ENCODE measurements around the gene FOXP1.

The FOXP1 gene

GRCh38 chr3:71548705-71549384 lies 34.7 kb downstream of the FOXP1 start:
- DNase-seq (ENCODE audit: low read depth in 2 of 2), result no peak
- H3K4me3 ChIP-seq (replicated peaks in 1 of 2; ENCODE audit: low read depth in 2 of 2, low read length in 2 of 2), result no peak overlapping the region
- TF ChIP-seq CTCF (IDR thresholded peaks at IDR 0.05; ENCODE audit: low read depth, low read length), result no peak

GRCh38 chr3:71547249-71548198 lies 36.0 kb downstream of the FOXP1 start:
- H3K4me3 ChIP-seq (replicated peaks in 1 of 2; ENCODE audit: low read depth in 2 of 2, low read length in 2 of 2), result no peak overlapping the region
- DNase-seq (ENCODE audit: low read depth in 2 of 2), result peak; percentile 49 to 60

GRCh38 chr3:71546821-71547220 lies 36.7 kb downstream of the FOXP1 start:
- TF ChIP-seq CTCF (IDR thresholded peaks at IDR 0.05; ENCODE audit: low read depth, low read length), result no peak
- H3K4me3 ChIP-seq (replicated peaks in 1 of 2; ENCODE audit: low read depth in 2 of 2, low read length in 2 of 2), result no peak overlapping the region
- DNase-seq (ENCODE audit: low read depth in 2 of 2), result no peak

More at GRCh38 chr3:71547249-71548198, 36.0 kb downstream of the FOXP1 start:
- TF ChIP-seq CTCF (IDR thresholded peaks at IDR 0.05; ENCODE audit: low read depth, low read length), result no peak

- no peak for TF ChIP-seq CTCF (IDR thresholded peaks at IDR 0.05; ENCODE audit: low read depth, low read length)
- H3K4me3 ChIP-seq (replicated peaks in 1 of 2; ENCODE audit: low read depth in 2 of 2, low read length in 2 of 2), result no peak overlapping the region
- no peak for DNase-seq (ENCODE audit: low read depth in 2 of 2)
Observed at GRCh38 chr3:71545330-71545729, 38.2 kb downstream of the FOXP1 start.

- no peak for DNase-seq (ENCODE audit: low read depth in 2 of 2)
- no peak for TF ChIP-seq CTCF (IDR thresholded peaks at IDR 0.05; ENCODE audit: low read depth, low read length)
- no peak overlapping the region for H3K4me3 ChIP-seq (replicated peaks in 1 of 2; ENCODE audit: low read depth in 2 of 2, low read length in 2 of 2)
Observed at GRCh38 chr3:71543371-71544016, 40.0 kb downstream of the FOXP1 start.

GRCh38 chr3:71542521-71543370 lies 40.8 kb downstream of the FOXP1 start:
- TF ChIP-seq CTCF (IDR thresholded peaks at IDR 0.05; ENCODE audit: low read depth, low read length), result no peak

More at GRCh38 chr3:71542521-71543370, 40.8 kb downstream of the FOXP1 start:
- DNase-seq (ENCODE audit: low read depth in 2 of 2), result peak; percentile 88 to 92
- peak overlapping the region in 1 of 2 donors; percentile 1 for H3K4me3 ChIP-seq (replicated peaks in 1 of 2; ENCODE audit: low read depth in 2 of 2, low read length in 2 of 2)

Measured in cardiac fibroblast (primary cell).